Loucy (cell line): ENCODE data around the gene CFAP43.

Experiments
- CTCF ChIP-seq: fragments of 200-600 bp; sonication (generic); conservative IDR thresholded peaks from 2 replicates; pipeline ENCODE4 v1.5.1; 2014; ENCODE audit warnings: mild to moderate bottlenecking, antibody characterized with exemption, low read length
- EZH2phosphoT487 ChIP-seq: fragments of 200-600 bp; IDR thresholded peaks from 2 replicates; pipeline ENCODE4 v1.6.1; 2018; ENCODE audit warnings: antibody characterized with exemption, mild to moderate bottlenecking, moderate library complexity, borderline replicate concordance

- TF ChIP-seq EZH2phosphoT487 (no peak), CTCF (peak; percentile 72)
Observed at GRCh38 chr10:104123397-104123796, 108.8 kb downstream of the CFAP43 start.
